Natural killer cell (primary cell): Measurements from ENCODE around the gene FAF2. TPM values are rescaled to one million over a fixed set of nuclear protein-coding genes. Genes with fewer than 3 reads are reported as not detected.

ENCODE experiments used
- ATAC-seq, 3 donors: fragments of 150-1000 bp in 2 of 3; fragments of 200-7000 bp in 1 of 3; cut with Tn5 transposase; 1 replicate in 1 of 3; 2 replicates in 2 of 3; pipeline ENCODE4 v1.10.0; 2021; ENCODE audit warnings: mild to moderate bottlenecking in 2 of 3, moderate library complexity in 2 of 3
- DNase-seq, 2 donors: peaks; one replicate each; pipeline versions ENCODE4 v3.0.0 to v3.0.0-alpha.2; 2013 to 2021; ENCODE audit warnings: mixed read lengths in 1 of 2
- H3K27ac ChIP-seq: one replicate; pipeline ENCODE4 v1.5.1; 2013; ENCODE audit warnings: mild to moderate bottlenecking, low read length
- H3K27me3 ChIP-seq: one replicate; pipeline ENCODE4 v1.6.1; 2013; ENCODE audit warnings: low read length; ENCODE audit not compliant: control insufficient read depth, insufficient read depth
- H3K36me3 ChIP-seq: one replicate; pipeline ENCODE4 v1.6.1; 2013; ENCODE audit warnings: low read length; ENCODE audit not compliant: control insufficient read depth, insufficient read depth
- H3K4me1 ChIP-seq: one replicate; pipeline ENCODE4 v1.6.1; 2013; ENCODE audit warnings: low read length; ENCODE audit not compliant: control insufficient read depth, insufficient read depth
- H3K4me3 ChIP-seq: one replicate; pipeline ENCODE4 v1.5.1; 2013; ENCODE audit warnings: low read length
- H3K9me3 ChIP-seq: one replicate; pipeline ENCODE4 v1.6.1; 2013; ENCODE audit warnings: low read length; ENCODE audit not compliant: control insufficient read depth, insufficient read depth
- H3K27ac Mint-ChIP-seq, 2 donors: one replicate each; pipeline ENCODE4 v1.8.0; 2022; ENCODE audit warnings: mild to moderate bottlenecking in 2 of 2, mixed read lengths in 2 of 2, moderate library complexity in 1 of 2
- H3K27me3 Mint-ChIP-seq, 2 donors: one replicate each; pipeline ENCODE4 v1.8.0; 2022; ENCODE audit warnings: low read depth in 2 of 2, mixed read lengths in 2 of 2
- H3K36me3 Mint-ChIP-seq: one replicate; pipeline ENCODE4 v1.8.0; 2022; ENCODE audit warnings: mixed read lengths
- H3K4me1 Mint-ChIP-seq, 2 donors: one replicate each; pipeline ENCODE4 v1.8.0; 2022; ENCODE audit warnings: mixed read lengths in 2 of 2
- H3K4me3 Mint-ChIP-seq: one replicate; pipeline ENCODE4 v1.8.0; 2022; ENCODE audit warnings: mild to moderate bottlenecking, moderate library complexity, mixed read lengths
- H3K9me3 Mint-ChIP-seq, 2 donors: one replicate each; pipeline ENCODE4 v1.8.0; 2022; ENCODE audit warnings: mixed read lengths in 2 of 2
- WGBS: methylation state at CpG from one replicate; pipeline ENCODE4 v1.1.7; 2013; ENCODE audit warnings: missing lambda C conversion rate; ENCODE audit not compliant: insufficient coverage; 5-methylcytosine and 5-hydroxymethylcytosine counted together
- intact Hi-C: fragments of 100-400 bp; cut with micrococcal nuclease; formaldehyde crosslinking; loops from one replicate; pipeline ENCODE4 v1.14.2; 2022
- total RNA-seq, 4 donors: library from RNA; stranded (reverse); fragments of 120-200 nt in 1 of 4; gene quantifications; one replicate each; pipeline versions ENCODE4 v1.2.3 to v1.2.4, GENCODE V29; 2013 to 2022
- TF ChIP-seq, protein P1 (sequence below): fragments of 200-600 bp; IDR thresholded peaks from one replicate; pipeline ENCODE4 v1.8.0; 2022; ENCODE audit warnings: antibody characterized with exemption

FAF2 gene
- total RNA-seq, 3 donors from 2014 or later (not counting 1 experiment from before 2014, with no cell fraction given), result 32.1 to 32.5 (median 32.1) TPM

DNA sequence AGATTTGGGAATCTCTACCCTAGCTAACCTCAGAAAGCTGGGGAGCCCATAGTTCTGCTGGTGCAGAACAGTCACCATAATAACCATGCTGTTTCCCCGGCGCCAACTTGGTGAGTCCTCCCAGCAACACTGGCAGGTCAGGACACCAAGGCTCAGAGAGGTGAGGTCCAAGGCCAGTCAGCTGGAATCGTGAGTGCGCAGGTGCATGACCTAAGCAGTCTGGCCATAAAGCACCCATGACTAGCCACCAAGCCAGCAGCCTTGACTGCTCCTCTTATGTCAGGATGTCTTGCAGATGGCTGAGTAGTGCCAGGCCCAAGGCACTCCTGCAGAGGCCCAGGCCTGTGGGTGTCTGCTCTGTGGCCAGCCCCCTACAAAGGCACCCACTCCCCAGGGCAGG, 86.5 kb downstream of the FAF2 start:
- Histone ChIP-seq H3K4me3 (peak overlapping the region; percentile 98), H3K4me1 (peaks cover 71% of the 10 kb centered on the region), H3K36me3 (peaks cover 27% of the 10 kb centered on the region), H3K9me3 (no peaks in the 10 kb centered on the region), H3K27ac (peak overlapping the region; percentile 100), H3K27me3 (no peaks in the 10 kb centered on the region)
- Mint-ChIP-seq H3K27me3 (no peaks in the 10 kb centered on the region), H3K9me3 (no peaks in the 10 kb centered on the region), H3K4me1 (peaks cover 64 to 68% of the 10 kb centered on the region in 2 donors), H3K4me3 (peak overlapping the region; percentile 98), H3K36me3 (no peaks in the 10 kb centered on the region), H3K27ac (peak overlapping the region; percentile 99 to 100)
- DNase-seq, result peak in 1 of 2 donors; percentile 33
- intact Hi-C loops, result loop anchor here (1.0 kb wide), 1 partner anchor 9 kb away; no protein-coding TSS in a partner anchor
- TF ChIP-seq, protein P1, sequence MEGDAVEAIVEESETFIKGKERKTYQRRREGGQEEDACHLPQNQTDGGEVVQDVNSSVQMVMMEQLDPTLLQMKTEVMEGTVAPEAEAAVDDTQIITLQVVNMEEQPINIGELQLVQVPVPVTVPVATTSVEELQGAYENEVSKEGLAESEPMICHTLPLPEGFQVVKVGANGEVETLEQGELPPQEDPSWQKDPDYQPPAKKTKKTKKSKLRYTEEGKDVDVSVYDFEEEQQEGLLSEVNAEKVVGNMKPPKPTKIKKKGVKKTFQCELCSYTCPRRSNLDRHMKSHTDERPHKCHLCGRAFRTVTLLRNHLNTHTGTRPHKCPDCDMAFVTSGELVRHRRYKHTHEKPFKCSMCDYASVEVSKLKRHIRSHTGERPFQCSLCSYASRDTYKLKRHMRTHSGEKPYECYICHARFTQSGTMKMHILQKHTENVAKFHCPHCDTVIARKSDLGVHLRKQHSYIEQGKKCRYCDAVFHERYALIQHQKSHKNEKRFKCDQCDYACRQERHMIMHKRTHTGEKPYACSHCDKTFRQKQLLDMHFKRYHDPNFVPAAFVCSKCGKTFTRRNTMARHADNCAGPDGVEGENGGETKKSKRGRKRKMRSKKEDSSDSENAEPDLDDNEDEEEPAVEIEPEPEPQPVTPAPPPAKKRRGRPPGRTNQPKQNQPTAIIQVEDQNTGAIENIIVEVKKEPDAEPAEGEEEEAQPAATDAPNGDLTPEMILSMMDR, result no peak
- ATAC-seq, result no peak
- WGBS, result 44% methylated on average over 4 of the region's 4 CpGs

DNA sequence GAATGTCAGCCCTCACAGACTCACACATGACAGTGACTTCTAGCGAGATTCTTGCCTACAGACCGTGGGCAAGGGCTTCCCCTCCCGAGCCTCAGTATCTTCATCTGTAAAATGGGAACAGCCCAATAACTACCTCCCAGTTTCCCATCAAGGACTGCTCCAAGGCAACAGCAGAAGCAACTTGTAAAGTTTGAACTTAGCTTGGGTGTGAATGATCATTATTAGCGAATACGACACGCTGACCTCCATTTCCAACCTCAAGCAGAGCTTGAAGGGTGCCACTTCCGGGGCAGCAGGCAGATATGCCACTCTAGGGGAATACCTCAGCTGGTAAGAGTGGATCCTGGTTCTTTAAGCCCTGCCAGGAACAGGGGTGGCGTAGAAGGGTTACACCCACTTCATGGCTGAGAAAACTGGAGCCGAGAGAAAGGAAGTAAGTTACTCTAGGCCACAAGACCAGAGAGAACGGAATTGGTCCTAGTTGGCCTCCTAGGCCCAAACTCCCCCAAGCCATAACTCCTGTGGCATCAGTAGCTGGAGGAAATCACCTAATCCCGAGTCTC, 87.0 kb downstream of the FAF2 start:
- Mint-ChIP-seq H3K27me3 (no peaks in the 10 kb centered on the region), H3K4me1 (peaks cover 66 to 69% of the 10 kb centered on the region in 2 donors), H3K36me3 (no peaks in the 10 kb centered on the region), H3K4me3 (peak overlapping the region; percentile 98), H3K27ac (peak overlapping the region; percentile 99 to 100), H3K9me3 (no peaks in the 10 kb centered on the region)
- Histone ChIP-seq H3K4me3 (peak overlapping the region; percentile 98), H3K4me1 (peaks cover 74% of the 10 kb centered on the region), H3K27me3 (no peaks in the 10 kb centered on the region), H3K36me3 (peaks cover 24% of the 10 kb centered on the region), H3K27ac (peak overlapping the region; percentile 100), H3K9me3 (no peaks in the 10 kb centered on the region)
- intact Hi-C loops, result loop anchor here (1.0 kb wide), 1 partner anchor 8 kb away; no protein-coding TSS in a partner anchor
- peak in 1 of 3 donors; percentile 4 for ATAC-seq
- peak; percentile 45 to 81 for DNase-seq
- TF ChIP-seq, protein P1, result no peak
- 4% methylated on average over 11 of the region's 11 CpGs for WGBS

DNA sequence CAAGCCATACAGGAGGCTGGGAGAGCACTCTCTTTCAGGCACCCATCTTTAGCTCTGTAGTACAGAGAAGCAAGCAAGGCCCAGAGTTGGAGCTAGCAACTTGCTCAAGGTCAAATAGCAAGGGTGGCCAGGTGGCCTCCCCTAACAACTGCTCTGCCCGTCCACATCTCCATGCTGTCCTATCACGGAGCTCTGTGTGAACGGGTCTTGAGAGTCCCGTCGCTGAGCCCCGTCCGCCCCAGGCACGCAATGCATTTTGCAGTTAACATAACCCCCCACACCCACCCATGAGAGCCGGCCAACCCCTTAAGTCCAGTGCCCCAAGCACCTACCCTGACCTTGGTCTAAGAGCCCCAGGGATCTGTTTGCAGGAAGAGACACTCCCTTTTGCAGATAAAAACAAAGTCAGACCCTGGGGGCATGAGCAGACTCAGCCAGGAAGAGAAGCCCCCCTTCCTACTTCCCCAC, 87.5 kb downstream of the FAF2 start:
- Mint-ChIP-seq H3K4me1 (peaks cover 71 to 74% of the 10 kb centered on the region in 2 donors), H3K9me3 (no peaks in the 10 kb centered on the region), H3K27ac (peak overlapping the region; percentile 99 to 100), H3K4me3 (peak overlapping the region; percentile 98), H3K36me3 (no peaks in the 10 kb centered on the region), H3K27me3 (no peaks in the 10 kb centered on the region)
- ATAC-seq (no peak), DNase-seq (no peak)
- Histone ChIP-seq H3K36me3 (peaks cover 20% of the 10 kb centered on the region), H3K27ac (peak overlapping the region; percentile 100), H3K27me3 (no peaks in the 10 kb centered on the region), H3K4me3 (peak overlapping the region; percentile 98), H3K9me3 (no peaks in the 10 kb centered on the region), H3K4me1 (peaks cover 74% of the 10 kb centered on the region)
- under 1% methylated on average over 9 of the region's 9 CpGs for WGBS
- intact Hi-C loops, result loop anchor here (1.0 to 2.0 kb wide), 3 partner anchors 8 to 147 kb away; partner anchors contain the start of genes CLTB, HIGD2A and NOP16
- TF ChIP-seq, protein P1, result no peak
